Ramos (cell line): ENCODE results near the gene VGLL4.

ENCODE experiments used
- in situ Hi-C: fragments of 300-500 bp; cut with MboI; formaldehyde crosslinking; loops from one replicate; pipeline ENCODE4 v1.14.3; 2022; ENCODE audit warnings: low sequenced_read_pairs; ENCODE audit not compliant: unreplicated experiment

The VGLL4 gene

DNA sequence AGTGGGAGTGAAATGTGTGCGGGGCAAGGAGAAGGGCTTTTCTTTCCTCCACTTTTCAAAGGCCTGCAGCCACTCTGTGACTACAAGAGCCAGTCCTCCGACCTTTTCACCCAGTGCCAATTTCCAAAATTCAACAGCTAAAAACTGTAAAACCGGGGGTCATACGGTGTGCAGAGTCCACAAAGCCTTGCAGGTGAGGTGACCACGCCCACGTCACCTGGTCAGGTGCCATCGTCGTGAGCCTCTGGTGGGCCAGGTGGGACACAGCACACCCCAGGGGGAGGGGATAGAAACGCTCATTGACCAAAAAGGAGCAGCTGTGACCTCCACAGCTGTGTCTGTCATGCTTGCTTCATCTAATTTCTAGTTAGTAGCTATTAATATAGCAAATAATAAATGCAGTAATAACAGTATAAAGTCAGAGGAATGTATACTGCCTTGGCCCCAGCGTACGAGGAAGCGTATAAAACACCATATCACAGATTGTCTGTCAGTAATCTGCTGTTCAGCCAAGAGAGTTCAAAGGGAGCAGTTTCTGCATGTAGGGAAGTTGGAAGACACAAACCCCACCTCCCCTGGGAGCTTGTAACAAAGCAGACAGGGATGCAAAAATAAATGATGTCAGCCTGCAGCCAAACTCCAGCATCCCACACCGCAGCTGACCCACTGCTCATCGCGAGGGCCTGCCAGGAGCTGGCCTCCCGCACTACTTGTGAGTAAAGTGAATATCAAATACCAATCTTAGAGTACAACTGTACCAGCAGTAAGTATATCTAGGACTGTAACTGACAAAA is 86.7 kb downstream of the VGLL4 start:
- in situ Hi-C loops = no loop called here

DNA sequence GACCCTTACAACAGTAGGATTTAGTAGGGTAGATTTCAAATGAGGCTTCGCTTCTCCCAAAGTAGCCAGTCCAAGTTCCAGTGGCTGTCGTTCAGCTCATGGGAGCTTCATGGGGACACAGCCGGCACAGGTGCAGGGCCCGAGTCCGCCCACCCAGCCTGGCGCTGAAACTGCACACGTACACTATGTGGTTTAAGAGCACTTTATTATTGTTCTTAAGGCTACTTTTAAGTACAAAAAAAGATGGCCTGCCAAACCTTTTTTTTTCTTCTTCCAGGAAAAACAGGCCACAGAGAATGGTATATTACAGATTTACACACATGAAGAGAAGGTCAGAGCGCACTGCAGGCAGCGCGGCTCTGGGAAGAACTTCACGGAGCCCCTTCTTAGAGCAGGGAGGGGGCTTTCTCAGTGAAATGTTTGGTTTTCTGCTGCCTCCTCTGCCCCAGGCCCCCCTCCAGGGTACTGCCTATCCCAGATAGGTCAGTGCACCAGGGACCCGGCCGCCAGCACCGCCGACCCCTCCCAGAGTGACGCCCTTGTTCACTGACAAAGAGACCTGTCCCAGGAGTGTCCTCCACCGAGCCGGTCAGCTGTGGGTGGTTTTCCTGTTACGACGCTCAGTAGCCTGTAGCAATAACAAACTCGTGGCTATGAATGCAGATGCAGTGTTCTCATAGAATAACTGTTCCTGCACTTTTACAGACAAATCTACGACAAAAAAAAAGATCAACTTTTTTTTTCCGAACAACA is 87.7 kb downstream of the VGLL4 start:
- in situ Hi-C loops = no loop called here

DNA sequence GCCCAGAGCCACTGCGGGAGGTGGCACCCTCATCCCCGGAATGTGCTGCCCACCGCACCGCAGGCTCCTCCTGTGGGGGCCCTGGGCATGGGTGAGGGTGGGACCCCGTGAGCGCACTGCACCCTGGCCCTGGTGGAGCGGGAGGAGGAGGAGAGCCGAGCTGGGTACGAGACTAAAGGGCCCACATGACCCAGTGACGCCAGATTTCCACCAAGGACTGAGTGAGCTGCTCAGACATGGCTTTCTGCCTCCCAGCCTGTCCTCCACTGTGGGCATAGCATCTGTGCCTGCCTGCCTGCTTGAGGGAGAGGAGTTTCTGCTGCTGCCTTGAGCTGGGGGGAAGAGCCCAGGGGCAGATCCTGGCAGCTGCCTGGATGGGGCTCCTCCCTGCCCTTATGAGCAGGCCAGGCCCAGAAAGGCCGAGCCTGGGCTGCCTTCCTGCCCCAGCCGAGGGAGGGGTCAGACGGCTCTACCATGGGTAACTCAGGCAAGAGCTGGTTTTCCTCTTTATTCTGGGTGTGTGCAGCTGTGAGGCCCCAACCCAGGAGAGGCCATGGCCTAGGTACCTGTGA is 88.4 kb downstream of the VGLL4 start:
- in situ Hi-C loops = no loop called here

DNA sequence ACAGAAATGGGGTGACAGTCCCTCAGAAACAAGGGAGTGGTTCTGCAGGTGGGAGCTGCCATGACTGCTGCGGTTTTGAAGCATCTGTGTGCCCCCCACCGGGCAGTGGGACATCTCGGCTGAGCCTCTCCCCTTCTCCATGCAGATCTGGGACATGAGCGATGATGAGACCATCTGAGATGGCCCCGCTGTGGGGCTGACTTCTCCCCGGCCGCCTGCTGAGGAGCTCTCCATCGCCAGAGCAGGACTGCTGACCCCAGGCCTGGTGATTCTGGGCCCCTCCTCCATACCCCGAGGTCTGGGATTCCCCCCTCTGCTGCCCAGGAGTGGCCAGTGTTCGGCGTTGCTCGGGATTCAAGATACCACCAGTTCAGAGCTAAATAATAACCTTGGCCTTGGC is 89.0 kb downstream of the VGLL4 start:
- in situ Hi-C loops = no loop called here

DNA sequence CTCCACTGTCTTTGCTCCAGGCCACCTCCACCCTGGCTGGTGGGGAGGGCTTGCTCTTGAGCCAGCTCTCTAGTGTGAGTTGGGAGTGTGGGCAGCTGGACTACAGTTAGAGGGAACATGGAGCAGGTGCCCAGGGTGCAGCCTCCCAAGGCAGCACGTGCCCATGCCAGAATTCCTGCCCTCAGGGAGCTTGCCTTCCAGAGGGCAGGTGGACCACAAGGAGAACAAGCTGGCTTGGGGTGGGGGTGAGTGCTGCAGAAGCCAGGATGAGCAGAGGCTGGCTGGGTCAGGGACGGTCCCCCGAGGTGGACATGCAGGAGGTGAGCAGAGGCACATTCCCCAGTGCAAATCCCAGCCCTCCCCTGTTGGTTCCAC is 89.5 kb downstream of the VGLL4 start:
- in situ Hi-C loops = no loop called here

DNA sequence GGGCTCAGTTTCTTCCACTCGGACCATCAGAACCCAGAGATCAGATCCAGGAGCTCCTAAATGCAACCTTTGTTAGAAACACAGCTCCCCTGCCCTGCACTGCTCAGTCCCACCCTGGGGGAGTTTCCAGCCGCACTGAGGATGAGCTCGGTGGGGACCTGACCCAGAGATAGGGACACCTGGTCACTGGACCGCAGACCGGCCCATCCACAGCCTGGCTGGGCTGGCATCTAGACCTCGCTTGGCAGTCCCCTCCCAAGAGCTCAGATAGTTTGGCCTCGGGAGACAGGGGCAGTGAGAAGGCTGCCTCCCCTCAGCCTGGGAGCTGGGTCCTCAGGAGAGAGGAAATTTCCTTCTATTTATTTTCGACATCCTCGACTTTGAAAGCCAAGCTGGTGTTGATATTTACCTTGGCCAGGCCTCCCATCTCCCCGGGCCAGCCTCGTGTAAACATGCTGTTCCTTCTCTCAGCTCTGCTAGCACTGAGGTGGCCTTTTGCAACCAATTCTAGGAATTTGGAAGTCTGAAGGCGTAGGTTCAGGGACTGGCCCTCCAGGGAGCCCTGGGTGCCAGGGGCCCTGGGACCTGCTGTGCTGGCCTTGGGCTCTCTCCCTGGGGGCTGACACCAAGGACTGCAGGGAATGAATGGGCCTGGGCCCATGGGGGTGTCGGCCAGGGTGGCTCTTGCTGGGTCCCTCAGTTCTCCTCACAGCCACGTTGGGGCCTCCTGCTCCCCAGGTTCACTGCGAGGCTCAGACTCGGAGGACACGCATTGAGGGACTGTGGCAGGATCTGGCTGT is 90.1 kb downstream of the VGLL4 start:
- in situ Hi-C loops = no loop called here

DNA sequence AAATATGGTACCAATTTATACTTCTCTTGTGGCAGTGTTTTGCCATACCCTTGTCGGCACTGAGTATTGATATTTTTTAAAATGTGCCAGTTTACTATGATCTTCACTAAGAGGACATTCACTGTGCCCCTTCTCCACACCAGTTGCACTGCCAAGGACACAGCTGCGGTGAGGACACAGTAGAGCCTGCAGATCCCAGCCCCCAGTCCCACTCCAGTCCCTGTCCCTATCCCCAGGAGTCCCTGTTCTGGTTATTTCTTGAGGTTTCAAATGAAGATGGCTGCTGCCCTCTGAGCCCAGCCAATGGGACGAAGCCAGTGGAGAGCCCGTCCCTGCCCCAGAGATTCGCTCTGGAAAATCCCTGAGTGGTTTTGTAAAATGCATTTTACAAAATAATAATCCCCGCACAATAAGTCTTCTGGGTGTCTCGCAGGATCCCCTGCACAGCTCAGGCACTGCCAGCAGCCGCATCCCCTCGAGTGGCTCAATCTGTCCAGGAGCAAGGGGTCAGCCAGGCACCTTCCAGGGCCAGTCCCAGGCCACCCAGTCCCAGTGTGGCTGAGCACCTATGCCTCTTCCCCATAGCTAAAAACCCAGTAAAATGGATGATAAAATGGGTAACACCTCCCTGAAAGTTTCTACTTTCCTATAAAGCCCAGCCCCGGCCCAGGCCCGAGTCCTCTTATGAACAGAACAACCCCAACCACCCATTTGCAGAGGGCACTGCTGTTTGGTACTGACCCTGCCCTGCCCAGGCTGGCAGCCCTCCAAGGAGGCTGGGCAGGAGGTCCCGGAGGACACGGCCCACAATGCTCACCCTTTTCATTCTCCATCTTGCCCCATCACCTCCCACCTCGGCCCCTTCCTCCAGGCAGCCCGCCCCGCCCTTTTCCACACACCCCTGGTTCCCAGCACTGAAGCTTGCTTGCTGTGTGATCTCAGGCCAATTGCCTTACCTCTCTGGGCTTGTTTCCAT is 91.1 kb downstream of the VGLL4 start:
- in situ Hi-C loops = no loop called here

DNA sequence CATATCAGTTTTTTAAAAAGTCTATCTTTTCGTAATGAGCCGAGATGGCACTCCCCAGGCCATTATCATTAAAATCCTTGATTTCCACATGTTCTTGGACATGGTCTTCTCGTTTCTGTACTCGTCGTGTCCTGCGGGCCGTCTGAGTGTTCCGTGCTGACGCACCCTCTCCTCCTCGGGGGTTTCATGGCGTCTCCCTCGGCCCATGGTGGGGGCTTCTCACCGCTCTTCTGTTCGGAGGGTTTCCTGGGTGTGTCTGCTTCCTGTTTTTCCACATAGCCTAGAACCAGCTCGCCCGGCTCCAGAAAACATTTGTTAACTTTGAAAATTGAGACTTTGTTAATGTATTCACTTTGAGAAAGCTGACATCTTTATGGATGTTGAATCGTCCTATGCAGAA is 92.7 kb downstream of the VGLL4 start:
- in situ Hi-C loops = no loop called here

DNA sequence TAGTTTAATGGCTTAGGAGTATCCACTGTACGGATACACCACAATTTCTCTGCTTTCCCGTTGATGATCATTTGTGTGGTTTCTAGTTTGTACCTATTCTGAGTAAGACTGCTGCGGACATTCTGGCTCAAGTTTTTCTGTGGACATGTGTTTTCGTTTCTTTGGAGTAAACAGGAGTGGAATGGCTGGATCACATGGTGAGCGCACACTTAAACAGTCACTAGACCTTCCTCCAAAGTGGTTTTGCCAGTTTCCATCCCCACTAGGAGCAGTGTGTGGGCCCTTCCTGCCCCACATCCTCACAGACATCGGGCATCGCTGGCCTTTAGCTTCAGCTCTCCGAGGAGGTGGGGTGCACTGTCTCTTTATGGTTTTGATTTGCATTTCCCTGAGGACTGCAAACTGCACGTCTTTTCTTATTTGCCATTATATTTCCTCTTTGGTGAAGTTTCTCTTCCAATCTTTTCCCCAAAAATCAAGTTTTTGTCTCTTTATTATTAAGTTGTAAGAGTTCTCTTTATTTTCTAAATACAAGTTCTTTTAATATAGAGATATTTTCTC is 94.1 kb downstream of the VGLL4 start:
- in situ Hi-C loops = no loop called here

DNA sequence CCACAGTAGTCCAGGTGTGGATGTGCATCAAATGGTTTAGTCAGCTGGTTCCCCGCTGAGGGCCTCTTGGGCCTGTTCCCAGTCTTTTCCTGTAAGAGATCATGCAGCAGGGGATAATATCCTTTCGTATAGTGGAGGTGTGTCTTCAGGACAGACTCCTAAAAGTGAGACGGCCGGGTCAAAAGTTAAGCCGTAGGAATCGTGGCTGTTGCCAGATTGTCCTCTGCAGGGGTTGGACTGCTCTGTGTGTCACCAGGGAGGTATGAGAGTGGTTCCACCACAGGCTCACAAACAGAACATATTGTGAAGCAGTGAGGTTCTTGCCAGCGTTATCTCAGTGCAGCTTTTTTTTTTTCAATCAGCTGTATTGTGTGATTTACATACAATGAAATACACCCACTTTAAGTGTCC is 95.0 kb downstream of the VGLL4 start:
- in situ Hi-C loops = no loop called here

DNA sequence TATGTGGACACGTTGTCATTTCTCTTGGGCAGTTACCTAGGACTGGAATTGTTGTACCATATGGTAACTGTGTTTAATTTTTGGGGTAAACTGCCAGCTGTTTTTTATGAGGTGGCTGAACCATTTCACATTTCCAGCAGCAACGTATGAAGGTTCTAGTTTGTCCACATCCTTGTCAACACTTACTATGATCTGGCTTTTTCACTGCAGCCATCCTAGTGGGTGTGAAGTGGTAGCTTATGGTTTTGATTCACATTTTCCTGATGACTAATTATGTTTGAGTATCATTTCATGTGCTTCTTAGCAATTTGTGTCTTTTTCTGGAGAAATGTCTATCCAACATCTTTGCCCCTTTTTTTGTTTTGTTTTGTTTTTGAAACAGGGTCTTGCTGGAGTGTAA is 96.2 kb downstream of the VGLL4 start:
- in situ Hi-C loops = no loop called here

DNA sequence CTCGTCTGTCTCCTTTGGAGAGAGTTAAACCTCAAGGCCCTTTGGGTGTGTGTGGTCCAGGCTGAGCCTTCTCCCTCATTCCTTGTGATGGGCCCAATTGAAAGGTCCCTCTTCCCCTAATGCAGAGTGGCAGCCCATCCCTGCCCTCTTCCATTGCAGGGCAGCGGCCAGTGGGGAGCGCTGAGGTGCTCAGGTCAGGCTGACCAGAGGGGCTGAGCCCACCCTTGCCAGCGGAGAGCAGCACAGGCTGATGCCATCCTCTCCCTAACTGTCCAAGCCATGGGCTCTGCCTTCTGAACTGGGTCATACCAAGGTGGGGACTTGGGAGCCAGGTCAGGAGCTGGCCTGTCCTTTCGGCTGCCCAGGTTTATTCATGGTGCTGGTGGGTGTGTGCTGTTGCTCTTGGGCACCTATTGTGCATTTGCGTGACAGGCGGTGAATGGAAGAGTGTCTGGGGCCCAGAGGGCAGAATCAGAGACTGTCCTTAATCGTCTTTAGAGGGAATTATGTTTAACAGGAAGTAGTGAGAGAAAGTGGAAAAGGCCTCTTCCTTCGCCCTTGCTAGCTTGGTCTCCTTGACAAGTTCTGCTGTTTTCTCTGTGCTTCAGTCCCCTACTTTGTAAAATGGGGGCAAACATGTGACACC is 96.9 kb downstream of the VGLL4 start:
- in situ Hi-C loops = no loop called here

DNA sequence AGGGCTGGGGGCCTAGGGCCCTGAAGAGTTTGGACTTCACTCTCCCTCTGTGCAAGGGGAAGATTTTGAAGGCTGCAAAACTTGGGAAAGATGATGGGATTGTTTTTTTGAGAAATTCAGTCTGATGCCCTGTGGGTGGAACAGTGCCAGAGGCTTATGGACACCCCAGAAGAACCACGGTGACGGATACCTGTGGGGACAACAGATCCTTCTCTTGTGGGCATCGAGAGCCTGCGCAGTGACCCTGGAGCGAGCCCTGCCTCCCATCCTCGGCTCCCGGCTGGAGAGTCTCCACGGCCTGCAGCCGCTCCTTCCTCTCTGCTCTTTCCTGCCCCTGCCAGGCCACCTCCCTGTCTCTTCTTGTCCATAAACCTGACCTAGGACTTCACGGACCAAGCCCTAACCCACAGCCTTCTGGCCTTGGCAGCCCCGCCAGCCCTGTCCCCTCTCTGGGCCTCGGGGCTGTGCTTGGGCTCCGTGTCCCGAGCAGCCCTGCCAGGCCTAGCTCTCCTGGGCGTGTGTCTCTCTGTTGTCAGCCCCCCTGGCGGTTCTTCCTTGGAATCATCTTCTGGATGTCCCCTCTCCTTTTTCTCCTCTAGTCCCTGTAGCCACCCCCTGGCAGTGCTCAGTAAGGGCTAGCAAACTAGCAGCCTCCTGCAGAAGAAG is 98.4 kb downstream of the VGLL4 start:
- in situ Hi-C loops = no loop called here

DNA sequence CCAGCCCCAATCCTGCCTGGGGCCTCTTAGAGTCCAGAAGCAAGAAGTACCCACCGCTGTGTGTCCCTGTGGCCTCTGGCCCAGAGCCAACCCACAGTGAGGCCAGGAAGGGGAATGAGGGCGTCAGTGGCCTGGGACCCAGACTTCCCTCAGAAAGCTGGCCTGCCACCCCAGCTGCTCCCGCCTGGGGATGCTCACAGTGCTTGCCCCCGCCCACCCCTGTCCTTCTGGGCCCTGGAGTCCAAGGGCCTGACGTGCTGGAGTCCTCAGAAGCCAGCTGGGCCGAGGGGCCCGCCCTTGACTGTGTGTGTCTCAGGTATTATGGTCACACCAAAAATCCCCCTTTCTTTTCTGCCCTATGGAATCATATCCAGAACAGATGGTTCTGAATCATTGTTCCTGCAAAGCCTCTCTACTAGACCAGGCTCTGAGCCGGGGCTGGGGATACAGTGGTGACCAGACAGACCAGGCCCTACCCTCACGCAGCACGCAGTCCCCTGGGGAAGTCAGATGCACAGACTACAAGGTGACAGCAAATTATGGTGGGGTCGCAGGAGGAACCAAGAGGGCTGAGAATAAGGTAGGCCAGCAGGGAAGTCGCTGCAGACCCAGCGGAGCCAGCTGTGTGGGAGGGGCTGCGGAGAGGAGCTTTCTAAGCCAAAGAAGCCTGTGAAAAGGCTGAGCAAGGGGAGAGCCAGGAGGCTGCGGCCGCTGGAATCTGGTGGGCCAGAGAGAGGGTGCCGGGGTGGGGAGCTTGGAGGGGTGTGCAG is 99.1 kb downstream of the VGLL4 start:
- in situ Hi-C loops = no loop called here

DNA sequence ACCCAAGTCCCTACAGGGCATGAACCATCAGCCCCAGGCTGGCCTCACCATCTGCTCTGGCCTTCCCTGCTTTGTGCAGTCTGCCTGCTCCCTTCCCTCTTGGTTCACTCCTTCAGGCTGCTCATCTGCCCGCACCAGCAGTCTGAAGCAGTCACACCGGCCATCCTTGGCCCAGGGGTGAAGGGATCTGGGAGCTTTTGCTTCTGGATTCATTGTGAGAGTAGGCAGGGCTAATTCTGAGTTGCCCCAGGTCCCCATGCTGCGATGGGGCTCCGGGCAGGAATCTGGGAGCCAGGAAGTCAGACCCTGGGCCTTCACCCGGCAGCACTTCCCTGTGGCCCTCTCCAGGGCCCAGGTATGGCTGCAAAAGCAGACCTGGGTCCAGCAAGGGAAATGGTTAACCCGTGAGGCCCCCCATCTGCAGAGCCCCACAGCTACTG is 99.7 kb downstream of the VGLL4 start:
- in situ Hi-C loops = no loop called here

DNA sequence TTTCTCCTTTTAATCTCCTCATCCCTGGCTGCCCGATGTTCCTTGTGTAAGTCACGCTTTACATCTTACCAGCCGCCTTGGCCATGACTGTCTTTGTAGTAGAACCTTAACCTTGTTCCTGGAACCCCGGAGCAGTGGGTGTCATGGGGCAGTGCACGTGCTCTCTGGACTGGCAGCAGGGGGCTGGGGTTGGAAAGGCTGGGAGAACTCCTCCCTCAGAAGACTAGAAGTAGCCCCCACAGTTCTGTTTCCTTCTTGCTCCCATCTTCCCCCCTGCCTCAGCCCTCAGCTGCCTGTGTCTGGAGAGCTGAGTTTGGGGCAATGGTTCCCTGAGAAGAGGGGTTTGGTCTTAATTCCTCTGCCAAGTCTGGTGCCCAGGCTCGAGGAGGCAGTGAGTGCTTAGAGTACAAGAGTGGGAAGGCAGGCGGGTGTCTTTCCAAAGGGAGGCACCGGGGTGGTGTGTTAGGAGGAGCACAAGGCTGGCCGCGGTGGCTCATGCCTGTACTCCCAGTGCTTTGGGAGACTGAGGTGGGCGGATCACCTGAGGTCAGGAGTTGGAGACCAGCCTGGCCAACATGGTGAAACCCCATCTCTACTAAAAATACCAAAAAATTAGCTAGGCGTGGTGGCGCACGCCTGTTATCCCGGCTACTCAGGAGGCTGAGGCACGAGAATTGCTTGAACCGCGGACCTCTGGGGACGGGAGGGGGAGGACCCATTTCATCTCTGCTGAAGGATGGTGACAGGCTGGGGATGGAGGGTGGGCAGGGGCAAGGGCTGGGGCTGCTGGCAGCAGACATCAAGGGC is 100.4 kb downstream of the VGLL4 start:
- in situ Hi-C loops = no loop called here

DNA sequence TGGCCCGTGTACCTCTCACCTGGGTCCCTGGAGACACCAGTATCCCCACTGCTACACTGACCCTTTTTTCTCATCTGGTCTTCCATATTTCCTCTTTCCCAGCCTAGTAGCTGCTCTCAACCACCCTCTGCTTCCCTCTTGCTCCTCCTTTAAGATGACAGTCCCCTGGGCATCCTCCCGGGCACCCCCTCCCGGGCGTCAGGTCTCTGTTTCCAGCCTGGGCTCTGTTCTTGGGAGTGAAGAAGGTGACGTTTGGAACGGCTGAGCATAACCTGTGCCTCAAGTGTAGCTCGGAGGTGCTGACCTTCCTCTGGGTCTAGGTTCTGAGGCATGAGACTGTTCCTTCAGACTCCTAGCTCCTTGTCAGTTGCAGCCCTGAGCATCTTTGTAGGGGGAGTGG is 101.2 kb downstream of the VGLL4 start:
- in situ Hi-C loops = no loop called here
